ENCODE measurements around the gene PPP1R1B. TPM values are rescaled to one million over a fixed set of nuclear protein-coding genes. Genes with fewer than 3 reads are reported as not detected.

The PPP1R1B gene
- total RNA-seq, 1 experiment from 2014 or later: 8.2 TPM

GRCh38 chr17:39623356-39623950 is 3.3 kb upstream of the PPP1R1B start:
- intact Hi-C loops (cut with micrococcal nuclease; ENCODE audit: unreplicated experiment): loop anchor here (1.0 to 5.0 kb wide), 2 partner anchors 75 to 129 kb away; no protein-coding TSS in a partner anchor
- no peaks in the 10 kb centered on the region for H3K9me3 ChIP-seq (ENCODE audit: low read depth, low read length, poor library complexity, severe bottlenecking)
- H3K4me3 ChIP-seq (ENCODE audit: low read depth, low read length, poor library complexity, severe bottlenecking): no peak overlapping the region
- ChIA-PET CTCF (interaction anchor here (0.7 to 1.5 kb wide), 10 partner anchors 10 to 641 kb away, joined by 3 to 8 read pairs (median 4); no protein-coding TSS in a partner anchor), POLR2A (ENCODE audit: low non-redundant PET) (no interaction called here)
- DNase-seq (ENCODE audit: low spot score): peak; percentile 63
- no peak overlapping the region for H3K27ac ChIP-seq (ENCODE audit: low read depth, low read length, poor library complexity, severe bottlenecking)
- H3K4me1 ChIP-seq (ENCODE audit: insufficient read depth, low read length, poor library complexity, severe bottlenecking): peaks cover 6% of the 10 kb centered on the region
- BruUV-seq (replicated peaks): no TSS peak
- no peaks in the 10 kb centered on the region for H3K27me3 ChIP-seq (replicated peaks; ENCODE audit: insufficient read depth, low read depth, low read length, poor library complexity)
- TF ChIP-seq EZH2 (IDR thresholded peaks at IDR 0.05; ENCODE audit: borderline replicate concordance, low read depth, low read length, poor library complexity, severe bottlenecking): no peak
- TF ChIP-seq, protein P1, sequence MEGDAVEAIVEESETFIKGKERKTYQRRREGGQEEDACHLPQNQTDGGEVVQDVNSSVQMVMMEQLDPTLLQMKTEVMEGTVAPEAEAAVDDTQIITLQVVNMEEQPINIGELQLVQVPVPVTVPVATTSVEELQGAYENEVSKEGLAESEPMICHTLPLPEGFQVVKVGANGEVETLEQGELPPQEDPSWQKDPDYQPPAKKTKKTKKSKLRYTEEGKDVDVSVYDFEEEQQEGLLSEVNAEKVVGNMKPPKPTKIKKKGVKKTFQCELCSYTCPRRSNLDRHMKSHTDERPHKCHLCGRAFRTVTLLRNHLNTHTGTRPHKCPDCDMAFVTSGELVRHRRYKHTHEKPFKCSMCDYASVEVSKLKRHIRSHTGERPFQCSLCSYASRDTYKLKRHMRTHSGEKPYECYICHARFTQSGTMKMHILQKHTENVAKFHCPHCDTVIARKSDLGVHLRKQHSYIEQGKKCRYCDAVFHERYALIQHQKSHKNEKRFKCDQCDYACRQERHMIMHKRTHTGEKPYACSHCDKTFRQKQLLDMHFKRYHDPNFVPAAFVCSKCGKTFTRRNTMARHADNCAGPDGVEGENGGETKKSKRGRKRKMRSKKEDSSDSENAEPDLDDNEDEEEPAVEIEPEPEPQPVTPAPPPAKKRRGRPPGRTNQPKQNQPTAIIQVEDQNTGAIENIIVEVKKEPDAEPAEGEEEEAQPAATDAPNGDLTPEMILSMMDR (conservative IDR thresholded peaks at IDR 0.05; ENCODE audit: low read depth, low read length): peak; percentile 70
- H3K36me3 ChIP-seq (ENCODE audit: insufficient read depth, low read length, poor library complexity, severe bottlenecking): no peaks in the 10 kb centered on the region

GRCh38 chr17:39624313-39624712 is 2.4 kb upstream of the PPP1R1B start:
- no peaks in the 10 kb centered on the region for H3K36me3 ChIP-seq (ENCODE audit: insufficient read depth, low read length, poor library complexity, severe bottlenecking)
- H3K9me3 ChIP-seq (ENCODE audit: low read depth, low read length, poor library complexity, severe bottlenecking): no peaks in the 10 kb centered on the region
- POLR2A ChIA-PET (ENCODE audit: low non-redundant PET): no interaction called here
- no peak for DNase-seq (ENCODE audit: low spot score)
- H3K4me3 ChIP-seq (ENCODE audit: low read depth, low read length, poor library complexity, severe bottlenecking): no peak overlapping the region
- intact Hi-C loops (cut with micrococcal nuclease; ENCODE audit: unreplicated experiment): loop anchor here (5.0 kb wide), 1 partner anchor 128 kb away; no protein-coding TSS in a partner anchor
- no peak overlapping the region for H3K27ac ChIP-seq (ENCODE audit: low read depth, low read length, poor library complexity, severe bottlenecking)
- no TSS peak for BruUV-seq (replicated peaks)
- H3K27me3 ChIP-seq (replicated peaks; ENCODE audit: insufficient read depth, low read depth, low read length, poor library complexity): no peaks in the 10 kb centered on the region
- TF ChIP-seq, protein P1 (conservative IDR thresholded peaks at IDR 0.05; ENCODE audit: low read depth, low read length): no peak
- no peak for TF ChIP-seq EZH2 (IDR thresholded peaks at IDR 0.05; ENCODE audit: borderline replicate concordance, low read depth, low read length, poor library complexity, severe bottlenecking)
- peaks cover 6% of the 10 kb centered on the region for H3K4me1 ChIP-seq (ENCODE audit: insufficient read depth, low read length, poor library complexity, severe bottlenecking)
- CTCF ChIA-PET: interaction anchor here (0.6 kb wide), 1 partner anchor 893 kb away, joined by 3 read pairs; no protein-coding TSS in a partner anchor

GRCh38 chr17:39625198-39625785 is 1.5 kb upstream of the PPP1R1B start:
- DNase-seq (ENCODE audit: low spot score): no peak

More at GRCh38 chr17:39625198-39625785, 1.5 kb upstream of the PPP1R1B start:
- ChIA-PET POLR2A (ENCODE audit: low non-redundant PET) (no interaction called here), CTCF (interaction anchor here (0.6 kb wide), 1 partner anchor 15 kb away, joined by 9 read pairs; no protein-coding TSS in a partner anchor)
- H3K27ac ChIP-seq (ENCODE audit: low read depth, low read length, poor library complexity, severe bottlenecking): no peak overlapping the region
- intact Hi-C loops (cut with micrococcal nuclease; ENCODE audit: unreplicated experiment): no loop called here
- peaks cover 6% of the 10 kb centered on the region for H3K4me1 ChIP-seq (ENCODE audit: insufficient read depth, low read length, poor library complexity, severe bottlenecking)
- H3K27me3 ChIP-seq (replicated peaks; ENCODE audit: insufficient read depth, low read depth, low read length, poor library complexity): no peaks in the 10 kb centered on the region
- H3K9me3 ChIP-seq (ENCODE audit: low read depth, low read length, poor library complexity, severe bottlenecking): no peaks in the 10 kb centered on the region
- TF ChIP-seq, protein P1 (conservative IDR thresholded peaks at IDR 0.05; ENCODE audit: low read depth, low read length): no peak
- TF ChIP-seq EZH2 (IDR thresholded peaks at IDR 0.05; ENCODE audit: borderline replicate concordance, low read depth, low read length, poor library complexity, severe bottlenecking): no peak
- H3K36me3 ChIP-seq (ENCODE audit: insufficient read depth, low read length, poor library complexity, severe bottlenecking): no peaks in the 10 kb centered on the region
- no peak overlapping the region for H3K4me3 ChIP-seq (ENCODE audit: low read depth, low read length, poor library complexity, severe bottlenecking)
- BruUV-seq (replicated peaks): no TSS peak
